Measurements from ENCODE around the gene CCDC85B. TPM values are rescaled to one million over a fixed set of nuclear protein-coding genes. Genes with fewer than 3 reads are reported as not detected.

Gene CCDC85B
- total RNA-seq, 3 donors from 2014 or later (not counting 1 experiment from before 2014, with no cell fraction given): 22.6 to 36.1 (median 24.1) TPM

DNA sequence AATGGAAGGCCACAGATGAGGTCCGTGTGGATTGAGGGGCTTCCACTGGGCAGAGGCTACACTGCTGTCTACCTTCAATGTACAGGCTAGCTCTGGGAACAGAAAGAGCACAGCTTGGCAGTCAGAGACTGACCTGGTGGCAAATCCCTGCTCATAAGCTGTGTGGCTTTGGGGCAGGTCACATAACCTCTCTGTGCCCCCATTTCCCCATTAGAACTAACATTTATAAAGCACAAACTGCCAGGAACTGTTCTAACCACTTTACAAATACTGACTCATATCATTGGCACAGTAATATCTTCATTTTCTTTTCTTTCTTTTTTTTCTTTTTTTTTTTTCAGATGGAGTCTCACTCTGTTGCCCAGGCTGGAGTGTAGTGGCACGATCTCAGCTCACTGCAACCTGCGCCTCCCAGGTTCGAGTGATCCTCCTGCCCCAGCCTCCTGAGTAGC is 6.6 kb downstream of the CCDC85B start:
- 95% methylated on average over 4 of the region's 4 CpGs for WGBS (ENCODE audit: insufficient coverage)
- Histone ChIP-seq H3K36me3 (ENCODE audit: control insufficient read depth, insufficient read depth, low read length) (no peaks in the 10 kb centered on the region), H3K4me3 (ENCODE audit: low read length) (no peak overlapping the region), H3K9me3 (ENCODE audit: control insufficient read depth, insufficient read depth, low read length) (no peaks in the 10 kb centered on the region), H3K27me3 (ENCODE audit: control insufficient read depth, insufficient read depth, low read length) (peaks cover 5% of the 10 kb centered on the region), H3K27ac (ENCODE audit: low read length) (no peak overlapping the region), H3K4me1 (ENCODE audit: control insufficient read depth, insufficient read depth, low read length) (peaks cover 62% of the 10 kb centered on the region)
- no peak overlapping the region for H3K4me3 Mint-ChIP-seq
- TF ChIP-seq, protein P1, sequence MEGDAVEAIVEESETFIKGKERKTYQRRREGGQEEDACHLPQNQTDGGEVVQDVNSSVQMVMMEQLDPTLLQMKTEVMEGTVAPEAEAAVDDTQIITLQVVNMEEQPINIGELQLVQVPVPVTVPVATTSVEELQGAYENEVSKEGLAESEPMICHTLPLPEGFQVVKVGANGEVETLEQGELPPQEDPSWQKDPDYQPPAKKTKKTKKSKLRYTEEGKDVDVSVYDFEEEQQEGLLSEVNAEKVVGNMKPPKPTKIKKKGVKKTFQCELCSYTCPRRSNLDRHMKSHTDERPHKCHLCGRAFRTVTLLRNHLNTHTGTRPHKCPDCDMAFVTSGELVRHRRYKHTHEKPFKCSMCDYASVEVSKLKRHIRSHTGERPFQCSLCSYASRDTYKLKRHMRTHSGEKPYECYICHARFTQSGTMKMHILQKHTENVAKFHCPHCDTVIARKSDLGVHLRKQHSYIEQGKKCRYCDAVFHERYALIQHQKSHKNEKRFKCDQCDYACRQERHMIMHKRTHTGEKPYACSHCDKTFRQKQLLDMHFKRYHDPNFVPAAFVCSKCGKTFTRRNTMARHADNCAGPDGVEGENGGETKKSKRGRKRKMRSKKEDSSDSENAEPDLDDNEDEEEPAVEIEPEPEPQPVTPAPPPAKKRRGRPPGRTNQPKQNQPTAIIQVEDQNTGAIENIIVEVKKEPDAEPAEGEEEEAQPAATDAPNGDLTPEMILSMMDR (IDR thresholded peaks at IDR 0.05): no peak
- no peaks in the 10 kb centered on the region for H3K36me3 Mint-ChIP-seq
- intact Hi-C loops (cut with micrococcal nuclease): no loop called here
- H3K27ac Mint-ChIP-seq: peak overlapping the region in 1 of 2 donors; percentile 26
- ATAC-seq: no peak
- DNase-seq: no peak
- H3K27me3 Mint-ChIP-seq (ENCODE audit: low read depth in 2 of 2): peaks cover 0 to 3% of the 10 kb centered on the region in 2 donors
- H3K9me3 Mint-ChIP-seq: no peaks in the 10 kb centered on the region
- peaks cover 25 to 34% of the 10 kb centered on the region in 2 donors for H3K4me1 Mint-ChIP-seq

DNA sequence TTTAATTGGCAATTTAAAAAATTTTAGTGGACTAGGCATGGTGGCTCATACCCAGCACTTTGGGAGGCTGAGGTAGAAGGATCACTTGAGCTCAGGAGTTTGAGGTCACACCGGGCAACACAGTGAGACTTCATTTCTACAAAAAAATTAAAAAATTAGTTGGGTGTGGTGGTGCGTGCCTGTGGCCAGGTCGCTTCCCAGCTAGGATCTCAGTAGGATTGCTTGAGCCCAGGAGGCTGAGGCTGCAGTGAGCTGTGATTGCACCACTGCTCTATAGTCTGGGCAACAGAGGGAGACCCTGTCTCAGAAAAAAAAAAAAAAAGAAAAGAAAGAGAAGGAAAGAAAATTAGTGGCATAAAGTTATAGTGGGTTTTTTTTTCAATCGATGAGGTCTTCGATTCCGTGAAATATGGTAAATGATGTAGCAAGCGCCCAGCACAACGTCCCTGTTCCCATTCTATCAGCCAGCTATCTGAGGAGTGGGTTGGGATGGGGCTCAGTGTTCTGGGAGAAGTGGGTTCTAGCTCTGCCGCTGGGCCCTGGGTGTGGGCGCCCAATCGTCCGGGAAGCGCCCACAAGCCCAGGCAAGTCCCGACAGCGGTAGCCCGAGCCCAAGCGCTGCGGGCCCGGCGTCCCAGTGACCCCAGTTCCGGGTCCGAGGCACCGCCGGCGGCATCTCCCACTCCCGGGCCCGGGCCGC is 8.3 kb downstream of the CCDC85B start:
- Histone ChIP-seq H3K27me3 (ENCODE audit: control insufficient read depth, insufficient read depth, low read length) (peaks cover 5% of the 10 kb centered on the region), H3K9me3 (ENCODE audit: control insufficient read depth, insufficient read depth, low read length) (no peaks in the 10 kb centered on the region), H3K4me3 (ENCODE audit: low read length) (no peak overlapping the region), H3K4me1 (ENCODE audit: control insufficient read depth, insufficient read depth, low read length) (peaks cover 50% of the 10 kb centered on the region), H3K27ac (ENCODE audit: low read length) (no peak overlapping the region), H3K36me3 (ENCODE audit: control insufficient read depth, insufficient read depth, low read length) (no peaks in the 10 kb centered on the region)
- intact Hi-C loops (cut with micrococcal nuclease): no loop called here
- Mint-ChIP-seq H3K4me1 (peaks cover 18 to 31% of the 10 kb centered on the region in 2 donors), H3K36me3 (no peaks in the 10 kb centered on the region), H3K27ac (peak overlapping the region; percentile 66 to 98), H3K27me3 (ENCODE audit: low read depth in 2 of 2) (peaks cover 0 to 5% of the 10 kb centered on the region in 2 donors), H3K9me3 (no peaks in the 10 kb centered on the region), H3K4me3 (peak overlapping the region; percentile 88)
- ATAC-seq (no peak), DNase-seq (no peak)
- 30% methylated on average over 28 of the region's 28 CpGs for WGBS (ENCODE audit: insufficient coverage)
- TF ChIP-seq, protein P1 (IDR thresholded peaks at IDR 0.05): no peak

DNA sequence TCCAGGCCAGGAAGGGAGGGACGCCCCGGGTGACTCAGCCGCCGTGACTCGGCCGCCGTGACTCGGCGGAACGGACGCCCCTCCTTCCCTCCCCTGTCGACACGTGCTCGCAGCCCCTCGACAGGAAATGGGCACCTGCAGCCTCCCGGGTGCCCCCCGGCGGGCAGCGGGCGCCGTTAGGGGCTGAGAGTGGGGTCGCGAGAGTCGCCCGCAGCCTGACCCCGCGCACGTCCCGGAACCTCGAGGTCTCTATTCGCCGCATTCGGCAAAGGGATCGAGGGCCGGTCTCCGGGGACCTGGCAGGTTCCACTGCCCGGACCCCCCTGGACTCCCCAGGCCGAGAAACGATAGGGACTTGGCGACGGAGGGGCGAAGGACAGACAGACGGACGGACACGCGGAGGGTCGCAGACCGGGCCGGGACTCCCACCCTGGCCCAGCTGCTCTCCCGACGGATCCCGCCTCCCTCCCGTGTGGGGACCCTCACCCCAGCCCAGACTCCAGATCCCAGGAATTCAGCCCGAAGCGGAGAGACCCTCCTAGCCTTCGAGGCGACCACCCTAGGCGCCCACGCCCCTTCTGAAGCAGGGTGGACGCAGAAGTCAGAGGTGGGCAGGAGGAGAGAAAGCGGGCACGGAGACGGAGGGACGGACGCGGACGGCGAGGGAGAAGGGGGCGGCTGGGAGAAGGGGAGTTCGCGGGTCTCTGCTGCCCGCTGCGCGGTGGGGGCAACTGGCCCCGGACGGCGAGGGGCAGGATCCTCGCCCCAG is 9.1 kb downstream of the CCDC85B start:
- no peak overlapping the region for H3K27ac ChIP-seq (ENCODE audit: low read length)
- H3K27ac Mint-ChIP-seq: peak overlapping the region in 1 of 2 donors; percentile 98
- 3% methylated on average over 78 of the region's 78 CpGs for WGBS (ENCODE audit: insufficient coverage)
- peak overlapping the region; percentile 72 for H3K4me3 Mint-ChIP-seq
- H3K36me3 Mint-ChIP-seq: no peaks in the 10 kb centered on the region
- H3K36me3 ChIP-seq (ENCODE audit: control insufficient read depth, insufficient read depth, low read length): no peaks in the 10 kb centered on the region
- H3K27me3 Mint-ChIP-seq (ENCODE audit: low read depth in 2 of 2): peaks cover 0 to 5% of the 10 kb centered on the region in 2 donors
- H3K4me1 Mint-ChIP-seq: peaks cover 12 to 23% of the 10 kb centered on the region in 2 donors
- intact Hi-C loops (cut with micrococcal nuclease): loop anchor here (1.0 kb wide), 1 partner anchor 9 kb away; the partner anchor contains the start of gene CCDC85B
- TF ChIP-seq, protein P1 (IDR thresholded peaks at IDR 0.05): no peak
- peaks cover 43% of the 10 kb centered on the region for H3K4me1 ChIP-seq (ENCODE audit: control insufficient read depth, insufficient read depth, low read length)
- ATAC-seq: peak in 2 of 3 donors; percentile 37 to 42
- peaks cover 5% of the 10 kb centered on the region for H3K27me3 ChIP-seq (ENCODE audit: control insufficient read depth, insufficient read depth, low read length)
- H3K9me3 Mint-ChIP-seq: no peaks in the 10 kb centered on the region
- H3K9me3 ChIP-seq (ENCODE audit: control insufficient read depth, insufficient read depth, low read length): no peaks in the 10 kb centered on the region
- peak overlapping the region; percentile 30 for H3K4me3 ChIP-seq (ENCODE audit: low read length)
- DNase-seq: peak; percentile 66 to 69

Measured in natural killer cell (primary cell).